Mesenchymal stem cell (in vitro differentiated cells and primary cell): ENCODE measurements around the gene ADAMTS7. TPM values are rescaled to one million over a fixed set of nuclear protein-coding genes. Genes with fewer than 3 reads are reported as not detected.

Experiments used
- small RNA-seq: library from polyadenylated mRNA; stranded (forward); fragments of <200 nt; extraction: miRNeasy Mini kit (QIAGEN cat#:217004); gene quantifications from one replicate; pipeline ENCODE3, GENCODE V24; 2013; ENCODE audit warnings: low read depth

Gene ADAMTS7

Small RNA genes within 50 kb of the gene (small RNA-seq; reads per million reads assigned to genes)
- not detected for gene AC022748.3
